Skeletal muscle cell (primary cell): ENCODE data around the gene TYSND1.
"Not testable (repeated sequence)": the region's sequence is repeated elsewhere in the genome, so short reads cannot be mapped to it uniquely, and the experiment has no call there.

Source experiments
- DNase-seq: peaks from one replicate; pipeline ENCODE4 v3.0.0-alpha.2; 2010; ENCODE audit warnings: low read depth
- H3K4me3 ChIP-seq: 2 replicates; pipeline ENCODE4 v1.5.1; 2011; ENCODE audit warnings: low read depth, mild to moderate bottlenecking, control low read depth, low read length, moderate library complexity

The TYSND1 gene

GRCh38 chr10:70146489-70147258 lies at the start of gene TYSND1:
Gene TYSND1, minus strand, starts transcription at chr10:70146700. Its CDS starts 114 bp downstream, at chr10:70146586.
- peak within 1 kb of the TSS; percentile 66 for H3K4me3 ChIP-seq
- peak; percentile 95 for DNase-seq

- no peak overlapping the region for H3K4me3 ChIP-seq
- no peak for DNase-seq
These were observed 46.9 kb upstream of the TYSND1 start for GRCh38 chr10:70193391-70193844.

- DNase-seq, result no peak
These were observed 45.9 kb upstream of the TYSND1 start for GRCh38 chr10:70192326-70192968.

GRCh38 chr10:70191972-70192305 lies 45.4 kb upstream of the TYSND1 start:
- DNase-seq, result peak; percentile 88
- H3K4me3 ChIP-seq, result no peak overlapping the region

More at GRCh38 chr10:70192326-70192968, 45.9 kb upstream of the TYSND1 start:
- H3K4me3 ChIP-seq, result no peak overlapping the region

- DNase-seq, result no peak
- H3K4me3 ChIP-seq, result no peak overlapping the region
These were observed 44.9 kb upstream of the TYSND1 start for GRCh38 chr10:70191161-70191971.

- no peak overlapping the region for H3K4me3 ChIP-seq
- DNase-seq, result no peak
These were observed 44.1 kb upstream of the TYSND1 start for GRCh38 chr10:70190581-70190980.

GRCh38 chr10:70190102-70190501 lies 43.6 kb upstream of the TYSND1 start:
- DNase-seq, result no peak
- no peak overlapping the region for H3K4me3 ChIP-seq

- no peak overlapping the region for H3K4me3 ChIP-seq
- DNase-seq, result no peak
These were observed 42.3 kb upstream of the TYSND1 start for GRCh38 chr10:70188768-70189167.

- DNase-seq, result no peak
- H3K4me3 ChIP-seq, result no peak overlapping the region
These were observed 40.1 kb upstream of the TYSND1 start for GRCh38 chr10:70186571-70186970.

GRCh38 chr10:70186090-70186489 lies 39.6 kb upstream of the TYSND1 start:
- H3K4me3 ChIP-seq, result no peak overlapping the region
- no peak for DNase-seq

GRCh38 chr10:70183304-70183703 lies 36.8 kb upstream of the TYSND1 start:
- no peak for DNase-seq
- H3K4me3 ChIP-seq, result no peak overlapping the region

- not testable (repeated sequence) for DNase-seq, H3K4me3 ChIP-seq
These were observed 32.7 kb upstream of the TYSND1 start for GRCh38 chr10:70179209-70179608.

- DNase-seq, result no peak
- no peak overlapping the region for H3K4me3 ChIP-seq
These were observed 31.7 kb upstream of the TYSND1 start for GRCh38 chr10:70178139-70178725.

- no peak overlapping the region for H3K4me3 ChIP-seq
- DNase-seq, result no peak
These were observed 29.9 kb upstream of the TYSND1 start for GRCh38 chr10:70176441-70176840.

GRCh38 chr10:70175516-70175915 lies 29.0 kb upstream of the TYSND1 start:
- no peak overlapping the region for H3K4me3 ChIP-seq
- DNase-seq, result no peak

GRCh38 chr10:70174058-70174741 lies 27.7 kb upstream of the TYSND1 start:
- H3K4me3 ChIP-seq, result no peak overlapping the region
- DNase-seq, result no peak

GRCh38 chr10:70169649-70170364 lies 23.3 kb upstream of the TYSND1 start:
- DNase-seq, result no peak
- peak overlapping the region; percentile 97 for H3K4me3 ChIP-seq

- no peak for DNase-seq
- H3K4me3 ChIP-seq, result peak overlapping the region; percentile 97
These were observed 22.5 kb upstream of the TYSND1 start for GRCh38 chr10:70169011-70169410.

GRCh38 chr10:70167246-70167645 lies 20.7 kb upstream of the TYSND1 start:
- H3K4me3 ChIP-seq, result no peak overlapping the region
- DNase-seq, result no peak
